Upper lobe of left lung (tissue), 6 donors: ENCODE data around the gene CYP2E1. TPM values are rescaled to one million over a fixed set of nuclear protein-coding genes. Genes with fewer than 3 reads are reported as not detected.

Source experiments
- ATAC-seq, 2 donors: fragments of 200-7000 bp; cut with Tn5 transposase; one replicate each; pipeline ENCODE4 v1.9.1; 2022; ENCODE audit warnings: mild to moderate bottlenecking in 2 of 2, moderate library complexity in 2 of 2; ENCODE audit not compliant: low FRiP score in 2 of 2
- DNase-seq, 2 donors: peaks; one replicate each; pipeline ENCODE4 v3.0.0-alpha.2; 2019 to 2020
- H3K27ac ChIP-seq, 4 donors: fragments of 200-600 bp; sonication (generic); one replicate each; pipeline ENCODE4 v1.5.1; 2016 to 2019
- H3K27me3 ChIP-seq, 4 donors: fragments of 200-600 bp; sonication (generic); one replicate each; pipeline ENCODE4 v1.5.1; 2017 to 2019
- H3K36me3 ChIP-seq, 4 donors: fragments of 200-600 bp; sonication (generic); one replicate each; pipeline ENCODE4 v1.5.1; 2016 to 2019
- H3K4me1 ChIP-seq, 4 donors: fragments of 200-600 bp; sonication (generic); one replicate each; pipeline ENCODE4 v1.5.1; 2018 to 2019
- H3K4me3 ChIP-seq, 4 donors: fragments of 200-600 bp; sonication (generic); one replicate each; pipeline ENCODE4 v1.5.1; 2017 to 2019; ENCODE audit warnings: mild to moderate bottlenecking in 2 of 4, moderate library complexity in 1 of 4
- H3K9me3 ChIP-seq, 4 donors: fragments of 200-600 bp; sonication (generic); one replicate each; pipeline ENCODE4 v1.5.1; 2018 to 2019
- CTCF ChIP-seq, 6 experiments: fragments of 450-650 bp in 4 of 6; fragments of 200-600 bp in 2 of 6; sonication (generic) in 2 of 6; IDR thresholded peaks; one replicate each; pipeline ENCODE4 v1.5.1; 2016 to 2019; ENCODE audit warnings: antibody characterized with exemption in 6 of 6
- EP300 ChIP-seq, 4 donors: sonication (generic); formaldehyde crosslinking; IDR thresholded peaks; one replicate each; pipeline ENCODE4 v1.5.1; 2017; ENCODE audit warnings: antibody characterized with exemption in 4 of 4, control low read depth in 2 of 4
- POLR2A ChIP-seq, 4 donors: fragments of 450-650 bp; IDR thresholded peaks; one replicate each; pipeline ENCODE4 v1.5.1; 2016 to 2017; ENCODE audit warnings: antibody characterized with exemption in 4 of 4, mild to moderate bottlenecking in 2 of 4
- POLR2AphosphoS5 ChIP-seq, 2 donors: sonication (generic); formaldehyde crosslinking; IDR thresholded peaks; one replicate each; pipeline ENCODE4 v1.5.1; 2017; ENCODE audit warnings: antibody characterized with exemption in 2 of 2
- WGBS, 2 donors: methylation state at CpG; one replicate each; pipeline ENCODE4 v1.1.5; 2017 to 2018; 5-methylcytosine and 5-hydroxymethylcytosine counted together
- total RNA-seq, 6 donors: library from RNA; depleted of rRNA in 4 of 6; stranded (reverse); fragments of >200 nt in 4 of 6; gene quantifications; one replicate each; pipeline versions ENCODE4 v1.1.0 to v1.2.1, GENCODE V29; 2016 to 2021
- donor health status: DM: no; HTN: no; CAD: no; lungs with moderate emphysema.
- donor health status: DM: no; HTN: yes; CAD: no; lungs with severe emphysema.

CYP2E1 gene
- total RNA-seq = 10 to 100 TPM in 1 of 6 donors, 1 to 10 TPM in 2, under 1 TPM in 1, not detected in 2; 0.91 to 17.8 (median 1.6) TPM

GRCh38 chr10:133526957-133527588, at the start of gene CYP2E1:
TSS of gene CYP2E1 (plus strand) at chr10:133527363. CDS start at chr10:133527396, 33 bp downstream.
- TF ChIP-seq POLR2AphosphoS5 (IDR thresholded peaks at IDR 0.05) (no peak), EP300 (IDR thresholded peaks at IDR 0.05) (no peak), CTCF (IDR thresholded peaks at IDR 0.05) (no peak), POLR2A (IDR thresholded peaks at IDR 0.05) (no peak)
- Histone ChIP-seq H3K4me1 (peaks cover 5 to 25% (median 16%) of the 10 kb centered on the region in 4 donors), H3K4me3 (peak within 1 kb of the TSS in 3 of 4 donors; percentile 2 to 35 (median 29)), H3K9me3 (peaks cover 9 to 14% (median 11%) of the 10 kb centered on the region in 4 donors), H3K36me3 (no peaks in the 10 kb centered on the region), H3K27ac (no peak within 1 kb of the TSS), H3K27me3 (peaks cover 0 to 35% (median 13%) of the 10 kb centered on the region in 4 donors)
- DNase-seq (peak in 1 of 2 donors; percentile 51), ATAC-seq (no peak)
- WGBS, 2 donors = 79 to 85% methylated on average over 13 to 15 of the region's 16 CpGs

- DNase-seq = peak in 1 of 2 donors; percentile 44
- no peak overlapping the region for H3K27ac ChIP-seq
- no peak overlapping the region for H3K4me3 ChIP-seq
- ATAC-seq = peak in 1 of 2 donors; percentile 26
- no peaks in the 10 kb centered on the region for H3K27me3 ChIP-seq
- WGBS, 2 donors = 82 to 89% methylated on average over 3 to 11 of the region's 12 CpGs
- peaks cover 6 to 17% (median 16%) of the 10 kb centered on the region in 4 donors for H3K9me3 ChIP-seq
- no peak for TF ChIP-seq POLR2AphosphoS5 (IDR thresholded peaks at IDR 0.05)
- TF ChIP-seq CTCF (IDR thresholded peaks at IDR 0.05) = no peak
- no peak for TF ChIP-seq POLR2A (IDR thresholded peaks at IDR 0.05)
- no peak for TF ChIP-seq EP300 (IDR thresholded peaks at IDR 0.05)
- H3K4me1 ChIP-seq = no peaks in the 10 kb centered on the region
- no peaks in the 10 kb centered on the region for H3K36me3 ChIP-seq
These were observed 46.0 kb upstream of the CYP2E1 start for GRCh38 chr10:133481086-133481643.

GRCh38 chr10:133481657-133482056, 45.5 kb upstream of the CYP2E1 start:
- no peak for ATAC-seq
- Histone ChIP-seq H3K4me3 (no peak overlapping the region), H3K4me1 (no peaks in the 10 kb centered on the region), H3K9me3 (peaks cover 11 to 20% (median 18%) of the 10 kb centered on the region in 4 donors), H3K36me3 (no peaks in the 10 kb centered on the region), H3K27ac (no peak overlapping the region), H3K27me3 (no peaks in the 10 kb centered on the region)
- no peak for TF ChIP-seq CTCF (IDR thresholded peaks at IDR 0.05)
- TF ChIP-seq POLR2A (IDR thresholded peaks at IDR 0.05) = no peak
- DNase-seq = peak in 1 of 2 donors; percentile 2
- WGBS, 2 donors = 85 to 91% methylated on average over 9 to 10 of the region's 10 CpGs

GRCh38 chr10:133484818-133485217, 42.3 kb upstream of the CYP2E1 start:
- no peaks in the 10 kb centered on the region for H3K36me3 ChIP-seq
- no peaks in the 10 kb centered on the region for H3K4me1 ChIP-seq
- H3K4me3 ChIP-seq = no peak overlapping the region
- H3K27ac ChIP-seq = no peak overlapping the region
- DNase-seq (no peak), ATAC-seq (no peak)
- peaks cover 23 to 30% (median 28%) of the 10 kb centered on the region in 4 donors for H3K9me3 ChIP-seq
- no peaks in the 10 kb centered on the region for H3K27me3 ChIP-seq
- TF ChIP-seq POLR2A (IDR thresholded peaks at IDR 0.05) (no peak), CTCF (IDR thresholded peaks at IDR 0.05) (no peak), EP300 (IDR thresholded peaks at IDR 0.05) (no peak), POLR2AphosphoS5 (IDR thresholded peaks at IDR 0.05) (no peak)
